H54 (cell line): ENCODE measurements around the gene RNF43.

Source experiments
- DNase-seq: peaks from one replicate; pipeline ENCODE4 v3.0.0; 2011; ENCODE audit warnings: low spot score, mixed read lengths; ENCODE audit not compliant: insufficient read length
- FAIRE-seq: peaks from 3 replicates; lab custom pipeline; 2011; peaks lifted over from hg19 to GRCh38; lab: Jason Lieb, UNC
- POLR2A ChIP-seq: IDR thresholded peaks from 2 replicates; pipeline ENCODE4 v1.6.1; 2011; ENCODE audit warnings: low read depth, mild to moderate bottlenecking, low read length

The RNF43 gene

DNA sequence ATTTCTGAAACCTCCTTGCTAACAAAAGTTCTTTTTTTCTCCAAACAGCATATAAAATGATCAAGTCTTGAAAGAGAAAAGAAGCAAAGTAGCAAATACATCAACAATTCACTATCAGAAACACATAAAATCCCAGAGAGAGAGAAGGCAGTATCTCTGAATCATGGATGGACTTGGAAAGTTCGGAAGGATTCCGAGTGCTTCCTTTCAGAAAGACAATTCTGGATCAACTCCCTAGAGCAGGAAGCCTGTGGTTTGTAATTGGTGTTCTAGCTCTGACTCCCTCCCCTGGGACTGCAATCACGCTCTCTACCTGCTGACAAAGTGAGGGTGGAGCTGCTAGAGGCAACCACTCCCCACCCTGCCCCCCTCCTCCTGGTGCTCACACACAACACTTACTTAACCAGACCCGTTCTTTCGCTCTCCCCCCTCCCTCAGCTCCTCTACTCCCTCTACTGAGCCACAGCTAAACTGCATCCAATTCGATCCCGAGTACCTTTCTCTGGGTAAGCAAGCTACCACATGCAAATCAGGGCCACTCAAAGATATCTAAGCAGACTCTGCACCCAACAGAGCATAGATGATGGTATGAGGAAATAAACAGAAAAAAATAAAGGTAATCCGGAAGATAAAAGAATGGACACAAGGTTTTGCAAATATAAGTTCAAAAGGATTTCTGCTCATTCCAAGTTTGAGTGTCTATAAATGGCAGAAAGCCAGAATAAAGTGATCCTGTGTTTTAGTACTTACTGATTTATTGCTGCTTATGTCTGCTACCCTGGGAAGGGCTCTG is at the start of gene RNF43:
RNF43 (minus strand) TSS at position 235 of the 793 bp plus-strand sequence. CDS start 1,957 bp downstream, outside the sequence.
- DNase-seq: peak; percentile 76
- FAIRE-seq: peak; percentile 100

DNA sequence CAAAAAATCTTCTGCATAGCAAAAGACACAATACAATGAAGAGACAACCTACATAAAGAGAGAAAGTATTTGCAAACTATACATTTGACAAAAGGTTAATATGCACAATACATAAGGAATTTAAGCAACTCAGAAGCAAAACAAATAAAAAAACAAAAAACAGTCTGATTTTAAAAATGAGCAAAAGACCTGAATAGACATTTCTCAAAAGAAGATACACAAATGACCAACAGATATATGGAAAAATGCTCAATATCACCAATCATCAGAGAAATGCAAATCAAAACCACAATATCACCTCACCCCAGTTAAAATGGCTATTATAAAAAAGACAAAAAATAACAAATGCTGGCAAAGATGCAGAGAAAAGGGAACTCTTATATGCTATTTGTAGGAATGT is 38.2 kb upstream of the RNF43 start:
- TF ChIP-seq POLR2A: no peak
- DNase-seq (no peak), FAIRE-seq (no peak)

More for the DNA sequence above, at the start of gene RNF43:
- TF ChIP-seq POLR2A: no peak

DNA sequence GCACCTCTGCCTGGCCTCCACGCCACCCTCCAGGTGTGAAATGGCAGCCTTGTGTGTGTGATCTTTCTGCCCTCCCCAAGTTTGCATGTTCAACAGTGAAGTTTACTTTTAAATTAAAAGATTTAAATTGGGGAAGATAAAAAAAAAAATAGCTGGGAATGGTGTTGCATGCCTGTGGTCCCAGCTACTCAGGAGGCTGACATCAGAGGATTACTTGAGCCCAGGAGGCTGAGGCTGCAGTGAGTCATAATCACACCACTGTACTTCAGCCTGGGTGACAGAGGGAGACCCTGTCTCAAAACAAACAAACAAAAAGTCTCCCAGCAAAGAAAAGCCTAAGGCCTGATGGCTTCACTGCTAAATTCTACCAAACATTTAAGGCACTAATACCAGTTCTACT is 35.4 kb upstream of the RNF43 start:
- peak; percentile 33 for FAIRE-seq
- no peak for TF ChIP-seq POLR2A
- DNase-seq: no peak

DNA sequence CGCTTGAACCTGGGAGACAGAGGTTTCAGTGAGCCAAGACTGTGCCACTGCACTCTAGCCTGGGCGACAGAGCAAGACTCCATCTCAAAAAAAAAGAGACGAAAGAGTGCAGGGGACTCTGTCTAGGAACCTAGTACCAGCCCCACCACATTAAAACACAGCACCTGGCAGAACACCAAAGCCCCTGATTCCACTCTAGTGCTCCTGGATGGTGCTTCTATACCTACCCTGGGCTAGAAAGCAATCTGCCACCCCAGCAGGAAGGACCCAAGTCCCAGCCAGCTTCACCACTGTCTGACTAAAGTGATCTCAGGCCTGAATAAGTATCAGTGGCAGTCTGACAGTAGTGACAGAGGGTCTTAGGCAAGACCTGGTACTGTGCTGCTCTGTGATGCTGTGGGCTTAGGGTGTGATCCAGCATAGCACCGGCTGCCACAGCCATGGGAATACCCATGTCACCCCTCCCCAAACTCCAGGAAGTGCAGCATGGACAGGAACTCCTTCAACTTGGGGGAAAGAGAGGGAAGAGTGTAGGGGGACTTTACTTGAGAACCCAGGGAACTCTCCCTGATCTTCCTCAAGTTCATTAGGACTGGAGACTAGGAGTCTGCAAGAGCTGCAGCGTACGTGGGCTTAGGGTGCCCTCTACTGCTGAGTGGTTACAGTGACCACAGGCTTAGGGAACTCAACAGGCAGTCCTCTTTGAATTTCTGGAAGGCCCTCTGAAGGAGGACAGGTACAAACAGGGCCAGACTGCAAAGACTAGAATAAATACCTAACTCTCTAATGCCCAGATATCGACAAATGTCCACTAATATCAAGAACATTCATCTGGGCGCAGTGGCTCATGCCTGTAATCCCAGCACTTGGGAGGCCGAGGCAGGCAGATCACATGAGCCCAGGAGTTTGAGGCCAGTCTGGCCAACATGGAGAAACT is 30.0 kb upstream of the RNF43 start:
- FAIRE-seq (peak; percentile 95), DNase-seq (peak; percentile 54)

DNA sequence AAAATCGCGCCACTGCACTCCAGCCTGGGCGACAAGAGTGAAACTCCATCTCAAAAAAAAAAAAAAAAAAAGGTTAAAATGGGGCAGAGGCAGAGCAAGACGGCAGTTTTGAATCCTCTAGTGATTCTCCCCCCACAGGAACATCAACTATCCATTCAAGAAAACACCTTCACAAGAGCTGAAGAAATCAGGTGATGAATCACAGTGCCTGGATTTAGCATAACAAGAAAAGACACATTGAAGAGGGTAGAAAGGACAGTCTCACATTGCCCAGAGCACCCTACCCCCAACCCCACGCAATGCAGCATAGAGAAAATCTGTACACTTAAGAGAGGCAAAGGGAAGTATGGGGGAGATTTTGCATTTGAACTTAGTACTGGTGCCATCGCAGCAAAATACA is 28.8 kb upstream of the RNF43 start:
- TF ChIP-seq POLR2A: no peak
- no peak for FAIRE-seq
- no peak for DNase-seq

More for the DNA sequence above, 30.0 kb upstream of the RNF43 start:
- TF ChIP-seq POLR2A: no peak

DNA sequence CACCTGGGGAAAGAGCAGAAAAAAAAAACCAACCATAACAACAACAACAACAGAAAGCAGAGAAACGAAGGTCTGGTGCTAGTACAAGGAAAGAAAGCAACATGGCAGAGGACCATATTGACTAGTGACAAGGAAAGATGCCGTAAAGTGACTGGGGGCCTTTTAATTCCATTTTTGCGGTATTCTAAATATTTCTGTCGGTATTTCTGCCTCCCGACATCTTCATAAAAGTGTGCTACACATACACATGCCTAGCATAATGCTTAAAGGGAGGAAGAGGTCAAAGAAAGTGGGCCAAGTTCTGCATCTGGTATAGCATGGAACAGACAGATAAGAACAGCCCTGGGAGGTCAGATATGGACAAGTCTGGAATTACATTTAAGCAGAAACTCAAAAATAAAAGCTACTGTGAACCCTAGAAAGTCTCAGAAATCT is 19.5 kb upstream of the RNF43 start:
- FAIRE-seq: no peak
- no peak for TF ChIP-seq POLR2A
- DNase-seq: no peak

DNA sequence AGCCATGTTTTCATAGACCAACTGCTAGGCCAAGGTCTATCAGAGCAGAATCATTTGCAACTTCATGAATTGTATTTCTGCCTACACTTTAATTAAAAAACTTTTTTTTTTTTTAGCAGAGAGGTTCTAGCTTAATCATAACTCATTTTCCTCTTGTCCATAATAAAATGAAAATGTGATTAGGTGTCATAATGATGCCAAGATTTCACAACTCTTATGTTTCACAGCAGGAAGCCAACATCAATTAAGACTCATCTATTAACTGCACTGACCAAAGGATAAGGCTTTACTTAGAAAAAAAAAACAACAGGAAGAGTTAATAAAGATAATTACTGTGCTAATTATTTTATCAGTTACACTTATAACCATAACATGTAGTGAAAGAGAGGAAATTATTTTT is 18.9 kb upstream of the RNF43 start:
- DNase-seq (no peak), FAIRE-seq (no peak)
- no peak for TF ChIP-seq POLR2A

DNA sequence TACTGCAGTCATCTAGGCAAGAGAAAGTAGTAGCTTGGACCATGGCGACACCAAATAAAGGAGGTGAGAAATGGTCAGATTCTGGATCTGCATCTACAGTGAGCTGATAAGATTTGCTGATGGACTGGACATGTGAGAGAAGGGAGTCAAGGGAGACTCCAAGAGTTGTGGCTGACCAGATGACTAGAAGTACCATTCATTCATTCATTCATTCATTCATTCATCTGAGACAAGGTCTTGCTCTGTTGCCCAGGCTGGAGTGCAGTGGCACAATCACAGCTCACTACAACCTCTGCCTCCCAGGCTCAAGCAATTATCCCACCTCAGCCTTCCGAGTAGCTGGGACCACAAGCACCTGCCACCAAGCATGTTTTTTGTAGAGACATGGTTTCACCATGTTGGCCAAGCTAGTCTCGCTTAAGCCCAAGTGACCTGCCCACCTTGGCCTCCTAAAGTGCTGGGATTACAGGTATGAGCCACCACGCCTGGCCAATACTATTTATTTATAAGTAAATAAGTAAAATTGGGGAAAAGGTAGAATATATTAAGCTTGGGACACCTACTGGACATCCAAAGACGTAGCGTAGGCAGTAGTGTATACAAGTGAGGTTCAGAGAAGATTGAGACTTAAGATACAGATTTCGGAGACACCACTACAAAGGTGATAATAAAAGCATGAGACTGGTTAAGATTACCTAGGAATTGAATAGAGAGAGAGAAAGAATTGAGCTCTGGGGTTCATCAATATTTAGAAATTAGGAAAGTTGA is 15.7 kb upstream of the RNF43 start:
- TF ChIP-seq POLR2A: no peak
- no peak for FAIRE-seq
- DNase-seq: no peak

DNA sequence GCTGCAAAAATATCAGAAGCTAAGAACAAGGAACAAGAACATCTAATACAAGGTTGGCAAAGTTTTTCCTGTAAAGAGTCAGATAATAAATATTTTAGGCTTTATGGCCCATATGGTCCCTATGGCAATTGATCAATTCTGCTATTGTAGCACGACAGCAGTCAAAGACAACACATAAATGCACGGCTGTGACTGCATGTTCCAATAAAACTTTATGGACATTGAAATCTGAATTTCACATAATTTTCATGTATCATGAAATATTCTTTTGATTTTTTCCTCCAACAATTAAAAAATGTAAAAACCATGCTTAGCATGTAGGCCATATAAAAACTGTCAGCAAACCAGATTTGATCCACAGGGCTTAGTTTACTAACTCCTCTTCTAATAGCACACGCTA is 10.5 kb upstream of the RNF43 start:
- DNase-seq (no peak), FAIRE-seq (no peak)
- TF ChIP-seq POLR2A: no peak

DNA sequence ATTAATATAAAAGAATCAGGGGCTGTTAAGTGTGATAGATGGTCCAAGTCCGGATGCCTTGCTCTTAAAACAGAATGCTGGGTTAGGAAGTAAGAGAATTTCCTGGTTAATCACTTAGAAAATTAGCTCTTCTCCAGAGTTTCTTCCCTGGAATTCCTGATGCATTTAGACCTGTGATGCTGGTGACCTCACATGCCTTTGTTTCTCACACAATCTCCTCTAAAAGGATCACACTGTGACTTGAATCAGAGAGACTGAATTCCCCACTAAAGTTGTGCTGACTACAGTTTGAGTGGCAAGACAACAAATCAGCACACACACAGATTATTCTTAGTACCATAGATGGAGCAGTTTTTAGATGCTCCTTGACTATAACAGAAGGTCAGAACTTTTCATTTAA is 4.4 kb upstream of the RNF43 start:
- TF ChIP-seq POLR2A: no peak
- no peak for DNase-seq
- no peak for FAIRE-seq

DNA sequence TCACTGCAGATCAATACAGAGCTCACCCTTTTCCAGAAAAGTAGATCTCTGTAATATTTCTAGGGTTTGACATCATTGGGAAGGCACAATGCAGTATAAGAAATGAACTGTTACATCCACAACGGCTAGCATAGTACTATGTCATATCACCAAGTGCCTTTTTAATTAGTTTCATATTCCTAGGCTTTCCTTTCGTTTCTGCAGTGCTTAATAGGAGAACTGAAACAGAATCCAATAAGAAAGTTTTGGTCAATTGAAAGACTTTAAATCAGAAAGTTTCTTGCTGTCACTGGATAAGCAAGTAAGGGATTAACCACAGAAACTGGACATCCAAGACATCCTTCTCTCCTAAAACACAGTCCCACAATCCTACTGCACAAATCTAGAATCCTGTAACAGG is 3.5 kb upstream of the RNF43 start:
- DNase-seq (no peak), FAIRE-seq (no peak)
- TF ChIP-seq POLR2A: no peak

DNA sequence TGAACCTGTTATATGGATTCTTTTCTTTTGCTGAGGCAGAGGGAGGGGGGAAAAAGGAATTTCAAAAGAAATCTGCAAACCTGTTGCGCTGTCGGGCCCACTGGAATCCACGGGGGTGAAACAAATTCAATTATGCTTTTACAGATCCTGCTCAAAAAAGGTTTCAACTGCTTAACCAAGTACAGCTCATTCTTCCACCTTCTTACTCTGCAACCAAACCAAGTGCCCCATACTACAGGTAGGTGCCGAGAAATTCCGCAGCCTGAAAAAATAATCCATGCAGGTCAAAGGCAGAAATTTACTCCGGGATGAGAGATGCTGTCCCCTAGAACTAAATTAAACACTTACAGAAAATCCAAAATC is 416 bp downstream of the RNF43 start:
- no peak for TF ChIP-seq POLR2A
- no peak for DNase-seq
- FAIRE-seq: no peak

DNA sequence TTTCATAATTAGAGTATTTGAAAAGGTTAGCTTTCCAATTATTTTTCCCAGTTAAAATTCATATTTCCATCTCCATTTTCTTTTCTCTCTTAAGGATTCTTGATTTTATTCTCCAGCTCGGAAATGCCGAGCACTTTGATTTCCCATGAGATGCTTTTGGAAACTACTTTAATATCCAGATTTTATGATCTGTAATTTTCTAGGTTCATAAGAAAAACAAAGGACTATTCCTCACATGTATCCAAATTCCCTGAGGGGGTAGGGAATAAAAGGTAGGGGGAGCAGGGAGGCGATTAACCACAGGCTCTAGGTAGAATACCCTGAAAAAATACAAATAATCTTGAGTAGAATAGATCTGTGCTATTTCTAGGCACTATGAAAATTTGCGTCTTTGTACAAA is 938 bp downstream of the RNF43 start:
- FAIRE-seq (no peak), DNase-seq (no peak)
- no peak for TF ChIP-seq POLR2A
